ENCODE results near the gene IRAK2.

- TF ChIP-seq EP300 (IDR thresholded peaks at IDR 0.05): no peak
- no peak for TF ChIP-seq CTCF (IDR thresholded peaks at IDR 0.05)
Observed at GRCh38 chr3:10193692-10194327, 29.1 kb downstream of the IRAK2 start.

All from stomach (tissue), 4 donors.